GM19035 (cell line): ENCODE measurements around the gene ASGR2.
"Not testable (repeated sequence)": the region's sequence is repeated elsewhere in the genome, so short reads cannot be mapped to it uniquely, and the experiment has no call there.

Source experiments
- ATAC-seq: cut with Tn5 transposase; IDR thresholded peaks from one replicate; pipeline ENCODE4 v1.9.1; 2021; ENCODE audit not compliant: unreplicated experiment

The ASGR2 gene

DNA sequence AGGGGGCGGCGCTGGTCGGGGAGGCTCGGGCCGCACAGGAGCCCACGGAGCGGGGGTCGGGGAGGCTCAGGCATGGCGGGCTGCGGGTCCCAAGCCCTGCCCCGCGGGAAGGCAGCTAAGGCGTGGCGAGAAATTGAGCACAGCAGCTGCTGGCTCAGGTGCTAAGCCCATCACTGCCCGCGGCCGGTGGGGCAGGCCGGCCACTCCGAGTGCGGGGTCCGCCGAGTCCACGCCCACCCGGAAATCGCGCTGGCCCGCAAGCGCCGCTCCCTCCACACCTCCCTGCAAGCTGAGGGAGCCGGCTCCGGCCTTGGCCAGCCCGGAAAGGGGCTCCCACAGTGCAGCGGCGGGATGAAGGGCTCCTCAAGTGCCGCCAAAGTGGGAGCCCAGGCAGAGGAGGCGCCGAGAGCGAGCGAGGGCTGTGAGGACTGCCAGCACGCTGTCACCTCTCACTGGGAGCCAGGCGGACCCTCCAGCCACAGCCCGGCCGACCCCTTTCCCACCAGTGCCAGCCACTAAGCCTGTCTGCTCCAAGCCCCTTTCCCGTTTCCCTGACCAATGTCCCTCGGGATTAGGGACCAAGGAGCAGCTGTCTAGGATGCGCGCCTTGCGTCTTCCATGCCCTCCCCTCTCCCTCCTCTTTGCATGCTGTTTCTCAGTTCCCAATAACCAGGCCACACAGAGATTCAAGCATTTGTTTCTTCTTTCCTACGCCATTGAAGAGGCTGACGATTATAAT lies 13.8 kb downstream of the ASGR2 start:
- not testable (repeated sequence) for ATAC-seq

DNA sequence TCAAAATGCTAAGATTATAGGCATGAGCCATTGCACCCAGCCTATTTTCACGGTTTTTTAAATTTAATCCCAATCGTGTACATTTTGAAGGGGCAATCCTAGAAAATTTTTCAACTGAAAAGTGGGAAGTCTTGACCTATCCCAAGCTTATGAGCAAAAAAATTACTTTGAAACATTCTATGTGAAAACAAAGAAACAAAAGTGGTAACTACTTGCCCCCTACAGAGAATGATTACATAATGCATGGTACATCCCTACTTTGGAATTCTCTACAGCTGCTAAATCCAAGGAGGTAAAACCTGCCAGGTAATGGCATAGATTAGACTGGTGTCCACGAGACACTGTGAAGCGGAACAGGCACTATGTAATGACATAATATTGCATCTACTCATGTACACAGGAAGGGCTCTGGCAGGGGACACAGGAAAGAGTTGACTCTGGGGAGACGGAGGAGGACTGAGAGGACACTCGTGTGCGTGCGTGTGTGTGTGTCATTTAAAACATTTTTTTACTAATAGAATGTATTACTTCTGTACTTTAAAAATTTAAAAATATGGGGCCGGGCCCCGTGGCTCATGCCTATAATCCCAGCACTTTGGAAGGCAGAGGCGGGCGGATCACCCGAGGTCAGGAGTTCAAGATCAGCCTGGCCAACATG lies 15.7 kb downstream of the ASGR2 start:
- ATAC-seq: no peak

DNA sequence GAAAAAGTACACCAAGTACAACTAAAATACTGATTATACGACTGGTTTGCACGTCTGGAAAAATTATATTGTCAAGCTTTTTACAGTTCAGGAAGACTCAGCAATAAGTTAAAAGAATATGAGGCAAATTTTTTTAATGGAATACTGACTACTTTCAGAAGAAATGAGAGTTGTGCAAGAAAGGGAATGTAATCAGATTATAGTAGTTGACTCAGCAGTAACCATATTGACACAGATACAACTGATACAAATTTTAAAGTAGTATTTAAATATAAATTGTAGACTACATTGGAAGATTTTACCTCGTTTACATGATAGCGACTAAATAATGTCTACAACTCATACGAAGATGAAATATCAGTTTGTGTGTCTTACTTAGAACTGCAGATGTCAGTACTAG lies 16.7 kb downstream of the ASGR2 start:
- no peak for ATAC-seq

DNA sequence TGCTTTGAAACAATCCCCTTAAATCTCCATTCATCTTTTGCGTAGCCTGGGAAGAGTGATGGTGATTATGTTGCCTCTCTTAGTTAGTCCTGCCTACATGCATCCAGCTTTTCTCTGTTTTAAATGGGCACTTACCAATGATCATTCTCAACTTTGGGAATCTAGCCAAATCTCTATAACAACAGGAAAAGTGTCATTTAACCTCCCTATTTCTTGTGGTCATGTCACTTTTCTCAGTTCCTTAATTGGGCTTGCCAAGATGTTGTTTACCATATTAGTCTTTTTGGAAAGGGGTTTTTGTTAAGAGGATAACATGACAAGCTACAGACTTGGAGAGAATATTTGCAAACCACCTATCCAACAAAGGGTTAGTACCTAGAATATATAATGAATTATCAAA lies 19.0 kb downstream of the ASGR2 start:
- ATAC-seq: no peak

DNA sequence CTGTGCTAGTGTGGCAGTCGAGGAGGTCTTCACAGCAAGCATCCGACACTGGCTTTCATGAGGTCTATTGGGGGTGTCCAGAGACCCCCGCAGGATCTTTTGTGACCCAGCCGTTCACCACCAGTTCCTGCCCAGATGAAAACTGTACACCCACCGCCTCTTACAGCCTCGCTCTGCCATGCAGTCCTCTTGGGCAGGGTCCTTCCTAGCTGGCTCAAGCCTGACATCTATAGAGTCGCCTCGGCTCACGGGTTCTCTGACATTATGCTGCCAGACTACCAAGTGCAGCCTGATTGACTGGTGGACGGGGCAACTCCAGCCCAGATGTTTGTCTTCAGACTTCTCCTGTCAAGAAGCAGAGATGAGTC lies 20.0 kb downstream of the ASGR2 start:
- ATAC-seq: no peak

DNA sequence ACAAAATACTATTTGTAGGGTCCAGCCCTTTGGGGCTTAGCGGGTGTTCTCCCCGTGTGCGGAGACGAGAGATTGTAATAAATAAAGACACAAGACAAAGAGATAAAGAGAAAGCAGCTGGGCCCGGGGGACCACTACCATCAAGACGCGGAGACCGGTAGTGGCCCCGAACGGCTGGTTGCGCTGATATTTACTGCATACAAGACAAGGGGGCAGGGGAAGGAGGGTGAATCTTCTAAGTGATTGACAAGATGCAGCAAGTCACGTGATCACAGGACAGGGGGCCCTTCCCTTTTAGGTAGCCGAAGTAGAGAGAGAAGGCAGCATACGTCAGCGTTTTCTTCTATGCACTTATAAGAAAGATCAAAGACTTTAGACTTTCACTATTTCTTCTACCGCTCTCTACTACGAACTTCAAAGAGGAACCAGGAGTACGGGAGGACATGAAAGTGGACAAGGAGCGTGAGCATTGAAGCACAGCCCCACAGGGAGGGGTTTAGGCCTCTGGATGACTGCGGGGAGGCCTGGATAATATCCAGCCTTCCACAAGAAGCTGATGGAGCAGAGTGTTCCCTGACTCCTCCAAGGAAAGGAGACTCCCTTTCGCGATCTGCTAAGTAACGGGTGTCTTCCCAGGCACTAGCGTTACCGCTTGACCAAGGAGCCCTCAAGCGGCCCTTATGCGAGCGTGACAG lies 23.2 kb downstream of the ASGR2 start:
- not testable (repeated sequence) for ATAC-seq

DNA sequence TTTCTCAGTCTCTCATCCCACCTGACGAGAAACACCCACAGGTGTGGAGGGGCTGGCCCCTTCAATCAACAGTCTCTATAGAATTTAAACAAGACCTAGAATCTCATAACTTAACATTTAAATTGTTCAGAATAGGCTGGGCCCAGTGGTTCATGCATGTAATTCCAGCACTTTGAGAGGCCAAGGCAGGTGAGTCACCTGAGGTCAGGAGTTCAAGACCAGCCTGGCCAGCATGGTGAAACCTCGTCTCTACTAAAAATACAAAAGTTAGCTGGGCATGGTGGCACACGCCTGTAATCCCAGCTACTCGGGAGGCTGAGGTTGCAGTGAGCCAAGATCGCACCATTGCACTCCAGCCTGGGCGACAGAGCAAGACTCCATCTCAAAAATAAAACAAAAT lies 25.1 kb downstream of the ASGR2 start:
- not testable (repeated sequence) for ATAC-seq

DNA sequence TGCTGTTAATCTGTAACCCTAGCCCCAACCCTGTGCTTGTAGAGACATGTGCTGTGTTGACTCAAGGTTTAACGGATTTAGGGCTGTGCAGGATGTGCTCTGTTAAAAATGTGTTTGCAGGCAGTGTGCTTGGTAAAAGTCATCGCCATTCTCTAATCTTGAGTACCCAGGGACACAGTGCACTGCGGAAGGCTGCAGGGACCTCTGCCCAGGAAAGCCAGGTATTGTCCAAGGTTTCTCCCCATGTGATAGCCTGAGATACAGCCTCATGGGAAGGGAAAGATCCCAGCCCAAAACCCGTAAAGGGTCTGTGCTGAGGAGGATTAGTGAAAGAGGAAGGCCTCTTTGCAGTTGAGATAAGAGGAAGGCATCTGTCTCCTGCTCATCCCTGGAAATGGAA lies 26.2 kb downstream of the ASGR2 start:
- not testable (repeated sequence) for ATAC-seq

DNA sequence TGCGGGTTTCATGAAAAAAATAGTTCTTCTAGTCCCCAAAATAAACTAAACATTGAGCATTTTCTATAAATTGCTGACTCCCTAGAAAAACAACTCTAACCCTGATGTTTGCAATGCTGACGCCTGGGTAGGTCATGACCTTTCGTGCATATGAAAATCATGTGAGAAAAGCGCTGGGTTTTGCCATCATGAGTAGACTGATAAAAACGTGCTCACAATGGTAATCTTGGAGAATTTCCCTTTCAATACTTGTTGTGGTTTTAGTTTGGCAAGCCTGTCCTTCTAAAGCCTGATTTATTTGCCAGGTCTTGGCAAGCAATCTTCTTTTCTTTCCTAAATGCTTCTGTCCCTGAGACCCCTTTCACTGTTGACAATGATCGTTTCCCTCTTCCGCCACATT lies 30.5 kb downstream of the ASGR2 start:
- no peak for ATAC-seq

DNA sequence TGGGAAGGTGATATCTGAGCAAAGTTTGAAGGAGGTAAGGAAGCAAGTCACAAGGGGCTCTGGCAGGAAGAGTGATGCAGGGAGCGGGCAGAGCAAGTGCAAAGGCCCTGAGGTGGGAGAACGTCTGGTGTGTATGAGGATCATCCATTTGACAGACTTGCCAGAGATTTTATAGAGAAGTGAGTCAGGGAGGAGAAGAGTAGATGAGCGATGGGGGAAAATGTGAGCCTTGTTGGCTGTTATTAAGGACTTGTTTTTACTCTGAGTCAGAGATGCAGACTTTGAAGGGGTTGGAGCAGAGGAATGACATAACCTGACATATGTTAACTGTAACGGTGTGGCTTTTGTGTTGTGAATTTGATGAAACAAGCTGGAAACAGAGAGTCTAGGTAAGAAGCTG lies 31.0 kb downstream of the ASGR2 start:
- ATAC-seq: no peak

DNA sequence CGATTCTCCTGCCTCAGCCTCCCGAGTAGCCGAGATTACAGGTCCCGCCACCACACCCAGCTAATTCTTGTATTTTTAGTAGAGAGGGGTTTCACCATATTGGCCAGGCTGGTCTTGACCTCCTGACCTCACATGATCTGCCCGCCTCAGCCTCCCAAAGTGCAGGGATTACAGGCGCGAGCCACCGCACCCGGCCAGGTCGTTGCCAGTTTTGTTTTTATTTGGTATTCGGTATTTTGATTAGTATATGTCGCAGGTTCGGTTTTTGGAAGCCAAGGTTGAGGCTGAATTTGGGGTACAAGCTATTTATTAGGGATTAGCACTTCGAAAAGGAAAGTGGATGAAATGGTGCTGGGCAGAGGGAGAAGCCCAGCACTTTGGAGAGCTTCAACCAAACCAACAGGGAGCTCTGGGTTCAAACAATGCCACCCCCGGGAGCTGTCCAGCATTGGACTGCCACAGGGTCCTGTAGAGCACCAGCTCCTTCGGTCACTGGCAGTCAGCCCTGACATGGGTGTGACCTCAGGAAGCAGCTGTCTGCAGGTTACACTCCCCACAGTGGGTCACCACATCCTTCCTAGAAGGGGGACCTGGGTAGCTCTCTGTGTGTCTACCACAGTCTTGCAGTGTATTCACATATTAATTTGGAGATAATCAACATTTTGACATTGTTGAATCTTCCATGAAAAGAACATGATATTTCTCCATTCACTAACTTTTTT lies 33.1 kb downstream of the ASGR2 start:
- no peak for ATAC-seq

DNA sequence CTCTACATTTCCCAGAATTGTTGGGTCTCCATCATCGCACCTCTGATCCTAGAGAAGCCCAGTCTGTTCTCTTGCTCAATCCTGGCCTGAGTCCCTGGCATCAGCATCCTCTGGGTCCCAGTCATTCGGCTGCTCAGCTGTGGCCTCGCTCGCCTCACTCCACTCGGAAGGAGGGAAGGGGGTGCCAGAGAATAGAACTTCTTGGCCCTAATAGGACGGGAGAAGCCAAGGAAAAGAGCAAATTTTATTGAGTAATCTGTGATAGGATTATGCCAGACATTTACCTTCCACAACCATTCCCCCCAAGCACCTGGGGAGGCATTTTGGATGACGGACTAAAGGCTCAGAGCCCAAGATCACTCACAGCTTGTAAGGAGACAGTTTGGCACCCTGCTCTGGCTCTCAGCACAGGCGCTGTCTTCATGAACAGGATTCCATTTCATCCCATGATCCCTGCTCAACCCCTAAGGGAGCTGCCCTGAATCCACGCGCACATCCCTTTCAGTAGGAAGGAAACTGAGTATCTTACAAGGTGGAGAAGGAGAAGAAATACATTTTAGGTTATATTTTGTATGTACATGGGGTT lies 34.1 kb downstream of the ASGR2 start:
- ATAC-seq: no peak

DNA sequence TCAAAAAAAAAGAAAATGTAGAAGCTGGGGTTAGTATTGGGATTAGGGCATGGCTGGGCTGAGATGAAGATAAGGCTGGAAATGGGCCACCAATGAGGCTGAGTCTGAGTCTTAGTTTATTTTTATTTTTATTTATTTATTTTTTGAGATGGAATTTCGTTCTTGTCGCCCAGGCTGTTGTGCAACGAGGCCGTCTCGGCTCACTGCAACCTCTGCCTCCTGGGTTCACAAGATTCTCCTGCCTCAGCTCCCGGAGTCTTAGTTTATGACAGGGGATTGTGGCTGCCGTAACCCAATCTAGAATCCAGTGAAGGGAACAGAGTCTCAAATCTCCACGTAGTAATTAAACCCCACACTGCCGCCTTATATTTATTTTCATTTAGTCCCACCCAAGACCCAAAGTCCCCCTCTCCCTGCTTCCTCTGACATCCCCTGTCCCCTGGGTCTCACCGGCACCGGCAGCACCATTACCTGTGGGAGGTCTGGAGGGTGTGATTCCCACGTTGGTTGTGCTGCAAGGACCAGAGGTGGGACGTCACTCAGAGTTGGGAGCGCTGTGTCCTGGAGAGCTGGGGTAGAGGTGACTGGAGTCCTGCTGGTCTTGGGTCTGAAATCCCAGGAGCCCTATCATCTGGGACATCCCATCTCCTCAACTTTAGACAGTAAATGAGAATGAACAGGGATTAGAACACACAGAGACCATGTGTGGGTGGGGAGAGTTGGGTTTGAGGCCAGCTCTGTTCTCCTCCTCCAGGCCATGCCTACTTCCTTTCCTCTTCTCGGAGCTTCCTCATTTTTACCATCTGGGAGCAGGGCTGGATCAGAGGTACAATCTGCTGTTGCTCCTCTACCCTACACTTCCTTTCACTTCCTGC lies 34.8 kb downstream of the ASGR2 start, which contains the start of gene CLEC10A:
TSS of gene CLEC10A (minus strand) at position 671 of the 875 bp plus-strand sequence. CDS start 1,439 bp downstream, outside the sequence.
- no peak for ATAC-seq

DNA sequence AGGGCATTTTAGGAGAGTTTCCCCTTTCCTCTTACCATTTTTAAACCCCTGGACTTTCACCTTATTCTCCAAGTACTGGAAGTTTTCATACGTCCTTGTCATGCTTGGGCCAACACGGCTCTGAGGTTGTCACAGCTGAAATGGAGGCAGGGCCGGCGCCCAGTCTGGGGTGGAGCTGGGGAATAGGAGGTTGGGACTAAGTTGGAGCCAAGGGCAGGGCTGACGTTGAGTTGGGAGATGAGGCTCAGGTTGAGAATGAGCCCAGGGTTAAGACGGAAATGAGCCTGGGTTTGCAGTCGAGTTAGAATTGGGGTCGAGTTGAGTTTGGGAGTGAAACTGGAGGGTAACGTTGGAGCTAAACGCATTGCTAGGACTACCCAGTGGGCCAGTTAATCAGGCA lies 35.9 kb downstream of the ASGR2 start:
- no peak for ATAC-seq

DNA sequence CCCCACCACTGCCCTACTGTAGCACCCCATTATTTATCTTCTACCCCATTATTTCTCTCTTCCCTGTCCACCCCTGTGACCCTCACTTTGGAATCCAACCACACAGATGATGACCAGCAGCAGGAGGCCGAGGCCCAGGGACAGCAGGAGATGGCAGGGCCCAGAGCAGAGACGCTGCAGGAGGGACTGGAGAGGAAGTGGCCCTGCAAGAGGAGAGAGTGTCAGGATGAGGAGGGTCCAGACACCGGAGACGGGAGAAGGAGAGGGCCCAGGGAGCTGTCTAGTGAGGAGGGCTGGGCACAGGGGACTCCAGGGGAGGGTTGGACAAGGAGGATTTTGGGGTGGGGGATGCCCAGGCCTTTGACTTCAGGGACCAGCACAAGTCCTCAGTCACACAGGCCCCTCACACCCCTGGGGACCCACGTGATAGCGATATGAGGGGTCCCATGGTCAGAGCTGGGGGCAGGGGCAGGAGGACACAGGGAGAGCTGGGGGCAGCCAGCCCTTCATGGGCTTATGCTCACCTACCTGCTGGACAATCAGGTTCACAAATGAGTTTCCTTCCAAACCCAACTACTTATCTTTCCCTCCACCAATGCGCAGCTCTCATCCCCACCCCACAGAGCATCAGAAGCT lies 36.6 kb downstream of the ASGR2 start:
- ATAC-seq: no peak

DNA sequence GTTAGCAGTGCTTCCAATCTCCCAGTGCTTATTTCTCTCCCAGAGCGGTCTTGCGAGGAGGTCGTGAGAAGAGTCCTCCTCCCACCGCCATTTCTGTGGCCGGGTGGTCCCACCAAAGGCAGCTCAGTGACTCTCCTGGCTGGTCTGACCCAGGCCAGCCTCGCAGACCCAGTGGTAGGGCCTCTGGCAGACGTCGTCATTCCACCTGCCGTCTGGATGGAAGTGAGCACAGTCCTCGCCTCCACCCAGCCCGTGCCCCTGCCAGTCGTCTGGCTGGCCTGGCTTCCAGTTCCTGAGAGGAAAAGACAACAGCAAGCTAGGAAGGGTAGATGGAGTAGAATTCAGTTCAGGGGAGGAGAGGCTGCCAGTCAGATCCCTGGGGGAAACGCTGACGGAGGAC lies 39.7 kb downstream of the ASGR2 start:
- no peak for ATAC-seq

DNA sequence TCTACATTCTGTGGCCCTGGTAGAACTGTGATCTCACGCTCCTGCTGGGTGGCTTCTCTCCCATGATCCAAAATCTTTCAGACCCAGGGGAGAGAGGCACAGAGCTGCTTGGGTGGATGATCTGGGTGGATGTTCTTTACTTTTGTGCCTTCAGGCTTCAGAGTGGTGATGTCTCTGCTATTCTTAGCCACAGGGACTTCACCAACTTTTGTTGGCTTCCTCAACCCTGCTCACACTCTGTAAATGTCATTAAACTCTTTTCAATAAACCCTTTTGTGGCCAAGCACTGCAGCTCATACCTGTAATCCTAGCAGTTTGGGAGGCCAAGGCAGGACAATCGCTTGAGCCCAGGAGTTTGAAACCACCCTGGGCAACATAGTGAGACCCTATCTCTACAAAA lies 42.2 kb downstream of the ASGR2 start:
- no peak for ATAC-seq

DNA sequence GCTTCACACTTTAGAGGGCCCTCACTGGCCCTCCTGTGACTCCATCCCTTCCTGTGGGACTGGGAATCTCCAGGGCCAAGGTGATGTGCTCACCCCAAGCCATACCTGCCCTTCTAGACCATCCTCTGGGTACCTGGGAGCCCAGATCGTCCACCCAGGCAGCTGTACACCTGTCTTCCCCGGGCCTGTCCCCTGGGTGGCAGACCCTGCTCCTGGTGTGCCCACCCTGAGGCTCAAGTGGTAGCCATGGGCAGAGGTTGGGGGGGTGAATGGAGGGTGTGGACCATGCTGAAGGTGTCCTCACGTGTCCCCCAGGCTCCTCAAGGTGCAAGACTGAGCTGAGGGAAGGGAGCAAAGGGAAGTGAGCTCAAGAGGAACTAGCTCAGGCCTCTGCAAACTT lies 43.9 kb downstream of the ASGR2 start:
- ATAC-seq: no peak

DNA sequence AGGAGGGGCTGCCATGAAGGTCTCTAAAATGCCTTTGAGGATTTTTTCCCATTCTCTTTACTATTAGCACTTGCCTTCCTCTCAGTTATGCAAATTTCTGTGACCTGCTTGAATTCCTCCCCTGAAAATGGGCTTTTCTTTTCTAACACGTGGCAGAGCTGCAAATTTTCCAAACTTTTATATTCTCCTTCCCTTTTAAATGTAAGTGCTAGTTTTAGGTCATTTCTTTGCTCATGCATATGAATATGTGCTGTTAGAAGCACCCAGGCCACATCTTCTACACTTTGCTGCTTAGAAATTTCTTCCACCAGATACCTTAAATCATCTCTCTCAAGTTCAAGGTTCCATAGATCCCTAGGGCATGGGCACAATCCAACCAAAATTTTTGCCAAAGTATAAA lies 46.4 kb downstream of the ASGR2 start:
- ATAC-seq: no peak

DNA sequence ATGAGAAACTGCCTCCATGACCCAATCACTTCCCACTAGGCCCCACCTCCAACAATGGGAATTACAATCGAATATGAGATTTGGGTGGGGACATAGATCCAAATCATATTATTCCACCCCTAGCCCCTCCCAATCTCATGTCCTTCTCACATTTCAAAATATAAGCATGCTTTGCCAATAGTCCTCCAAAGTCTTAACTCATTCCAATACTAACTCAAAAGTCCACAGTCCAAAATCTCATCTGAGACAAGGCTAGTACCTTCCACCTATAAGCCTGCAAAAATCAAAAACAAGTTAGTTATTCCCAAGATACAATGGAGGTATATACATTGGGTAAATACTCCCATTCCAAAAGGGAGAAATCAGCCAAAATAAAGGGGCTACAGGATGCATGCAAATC lies 47.4 kb downstream of the ASGR2 start:
- no peak for ATAC-seq
